22Rv1 (cell line): ENCODE measurements around the gene RASAL1.

Experiments used
- ZFX ChIP-seq: fragments of 450-650 bp; IDR thresholded peaks from 2 replicates; pipeline ENCODE4 v1.6.1; 2017; ENCODE audit warnings: antibody characterized with exemption, borderline replicate concordance
- TF ChIP-seq, protein P1 (sequence below): fragments of 450-650 bp; IDR thresholded peaks from 2 replicates; pipeline ENCODE4 v1.5.1; 2017; ENCODE audit warnings: mild to moderate bottlenecking

DNA sequence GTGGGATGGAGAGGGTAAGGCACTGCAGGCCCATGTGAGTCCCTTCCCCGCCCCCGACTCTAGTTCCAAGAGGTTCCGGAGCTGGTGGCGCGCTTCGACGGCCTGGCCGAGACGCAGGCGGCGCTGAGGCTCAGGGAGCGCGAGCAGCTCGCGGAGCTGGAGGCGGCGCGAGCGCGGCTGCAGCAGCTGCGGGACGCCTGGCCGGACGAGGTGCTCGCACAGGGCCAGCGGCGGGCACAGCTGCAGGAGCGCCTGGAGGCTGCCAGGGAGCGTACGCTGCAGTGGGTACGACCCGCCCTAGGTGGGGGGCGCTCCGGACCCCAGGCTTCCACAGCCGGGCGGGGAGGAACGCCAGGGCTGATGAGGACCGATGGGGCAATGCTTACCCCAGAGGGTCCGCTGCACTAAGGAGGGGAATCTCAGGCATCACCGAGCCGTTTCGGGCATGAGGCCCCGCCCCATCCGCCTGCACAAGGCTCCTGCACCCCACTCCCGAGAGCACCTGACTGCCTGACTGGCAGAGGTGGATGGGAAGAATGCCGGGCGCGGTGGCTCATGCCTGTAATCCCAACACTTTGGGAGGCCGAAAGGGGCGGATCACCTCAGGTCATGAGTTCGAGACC, 18.9 kb upstream of the RASAL1 start:
- TF ChIP-seq, protein P1, sequence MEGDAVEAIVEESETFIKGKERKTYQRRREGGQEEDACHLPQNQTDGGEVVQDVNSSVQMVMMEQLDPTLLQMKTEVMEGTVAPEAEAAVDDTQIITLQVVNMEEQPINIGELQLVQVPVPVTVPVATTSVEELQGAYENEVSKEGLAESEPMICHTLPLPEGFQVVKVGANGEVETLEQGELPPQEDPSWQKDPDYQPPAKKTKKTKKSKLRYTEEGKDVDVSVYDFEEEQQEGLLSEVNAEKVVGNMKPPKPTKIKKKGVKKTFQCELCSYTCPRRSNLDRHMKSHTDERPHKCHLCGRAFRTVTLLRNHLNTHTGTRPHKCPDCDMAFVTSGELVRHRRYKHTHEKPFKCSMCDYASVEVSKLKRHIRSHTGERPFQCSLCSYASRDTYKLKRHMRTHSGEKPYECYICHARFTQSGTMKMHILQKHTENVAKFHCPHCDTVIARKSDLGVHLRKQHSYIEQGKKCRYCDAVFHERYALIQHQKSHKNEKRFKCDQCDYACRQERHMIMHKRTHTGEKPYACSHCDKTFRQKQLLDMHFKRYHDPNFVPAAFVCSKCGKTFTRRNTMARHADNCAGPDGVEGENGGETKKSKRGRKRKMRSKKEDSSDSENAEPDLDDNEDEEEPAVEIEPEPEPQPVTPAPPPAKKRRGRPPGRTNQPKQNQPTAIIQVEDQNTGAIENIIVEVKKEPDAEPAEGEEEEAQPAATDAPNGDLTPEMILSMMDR: no peak
- no peak for TF ChIP-seq ZFX
